NCI-H1048 (cell line): ENCODE data around the gene PLA2G4B.

Experiments used
- DNase-seq: peaks from one replicate; lab custom pipeline; 2025; lab: John Stamatoyannopoulos, UW

PLA2G4B gene

DNA sequence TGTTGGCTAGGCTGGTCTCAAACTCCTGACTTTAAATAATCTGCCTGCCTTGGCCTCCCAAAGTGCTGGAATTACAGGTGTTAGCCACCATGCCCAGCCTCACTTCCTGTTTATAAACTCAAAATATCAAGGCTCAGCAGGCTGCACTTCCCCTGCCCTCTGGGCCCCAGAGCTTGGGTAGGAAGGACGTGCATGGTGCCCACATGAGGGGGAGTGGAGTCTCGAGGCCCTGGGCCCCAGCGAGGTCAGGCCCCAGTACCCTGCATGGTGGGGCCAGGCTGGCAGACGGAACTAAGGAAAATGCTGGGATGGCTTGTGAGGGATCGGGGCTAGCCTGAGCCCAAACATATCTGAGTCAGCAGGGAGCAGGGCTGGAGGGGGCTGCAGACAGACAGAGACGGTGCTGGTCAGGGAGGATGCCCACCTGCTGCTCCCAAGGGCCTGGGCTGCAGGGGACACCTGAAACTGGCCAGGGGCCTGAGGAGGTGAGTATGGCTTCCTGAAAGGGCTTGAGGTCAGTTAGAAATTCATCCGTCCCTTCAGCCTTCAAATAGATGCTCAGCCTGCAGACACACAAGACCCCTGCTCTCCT, 50.1 kb downstream of the PLA2G4B start:
- DNase-seq = no peak

DNA sequence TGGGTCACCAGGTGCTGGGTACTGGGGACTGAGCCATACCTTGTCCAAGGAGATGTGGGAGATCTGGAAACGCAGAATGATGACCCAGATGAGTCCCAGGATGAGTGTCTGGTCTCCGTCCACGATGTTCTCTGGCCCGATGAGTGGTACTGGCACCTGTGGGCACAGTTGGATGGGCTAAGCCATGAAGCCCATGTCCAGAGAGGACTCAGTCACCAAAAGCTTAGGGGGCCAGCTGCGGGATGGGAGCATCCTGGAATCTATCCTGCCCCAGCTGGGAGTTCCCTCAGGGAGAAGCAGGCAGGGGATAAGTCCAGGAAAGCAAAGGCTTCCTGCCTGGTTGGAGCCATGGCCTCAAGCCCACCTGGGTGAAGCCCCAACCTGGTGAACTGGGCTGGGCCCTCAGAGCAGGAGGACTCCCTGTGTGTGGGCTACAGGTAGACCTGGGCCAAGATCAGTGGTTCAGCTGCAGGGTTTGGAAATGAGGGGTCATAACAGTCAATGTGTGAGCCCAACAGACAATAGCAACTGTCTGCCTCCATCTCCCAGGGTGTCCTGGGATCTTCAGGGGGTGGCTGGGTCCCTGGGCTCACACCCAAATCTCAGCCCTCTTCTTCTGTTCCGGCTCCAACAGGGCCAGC, 51.5 kb downstream of the PLA2G4B start:
- DNase-seq = no peak

DNA sequence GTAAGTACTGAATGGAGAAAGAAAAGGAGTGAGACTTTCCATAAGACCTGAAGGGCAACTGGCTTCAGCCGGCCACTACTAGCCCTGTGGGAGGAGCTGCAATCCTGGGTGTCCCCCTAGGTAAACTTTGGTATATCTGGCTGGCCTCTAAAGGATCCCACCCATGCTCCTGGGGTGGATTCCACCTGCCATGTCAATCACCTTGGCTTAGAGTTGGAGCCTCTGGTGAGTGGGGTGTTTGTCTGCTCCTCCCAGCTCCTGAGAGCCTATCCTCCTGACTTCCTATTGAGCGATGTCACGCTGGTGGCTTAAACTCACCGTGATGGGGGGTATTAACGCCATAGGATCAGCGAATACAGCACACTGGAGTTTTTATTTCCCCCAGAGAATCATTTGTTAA, 52.6 kb downstream of the PLA2G4B start:
- no peak for DNase-seq

DNA sequence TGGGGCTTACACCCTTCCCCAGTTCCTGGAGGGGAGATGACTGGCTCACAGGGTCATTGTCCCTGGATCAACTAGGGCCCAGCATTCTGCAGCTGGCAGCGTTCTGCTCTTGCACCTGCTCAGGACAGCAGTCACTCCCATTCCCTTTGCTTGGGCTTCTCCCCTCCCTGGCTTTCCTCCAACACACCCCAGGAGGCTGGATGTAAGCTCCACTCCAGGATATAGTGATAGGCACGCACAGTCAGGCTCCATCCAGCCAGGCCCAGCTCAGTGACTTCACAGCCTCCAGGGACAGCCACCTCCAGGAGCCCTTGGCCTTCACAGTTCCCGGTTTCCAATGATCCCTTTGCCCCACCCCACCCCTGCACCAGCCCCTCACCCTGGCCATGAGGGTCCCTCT, 53.3 kb downstream of the PLA2G4B start:
- DNase-seq = no peak

DNA sequence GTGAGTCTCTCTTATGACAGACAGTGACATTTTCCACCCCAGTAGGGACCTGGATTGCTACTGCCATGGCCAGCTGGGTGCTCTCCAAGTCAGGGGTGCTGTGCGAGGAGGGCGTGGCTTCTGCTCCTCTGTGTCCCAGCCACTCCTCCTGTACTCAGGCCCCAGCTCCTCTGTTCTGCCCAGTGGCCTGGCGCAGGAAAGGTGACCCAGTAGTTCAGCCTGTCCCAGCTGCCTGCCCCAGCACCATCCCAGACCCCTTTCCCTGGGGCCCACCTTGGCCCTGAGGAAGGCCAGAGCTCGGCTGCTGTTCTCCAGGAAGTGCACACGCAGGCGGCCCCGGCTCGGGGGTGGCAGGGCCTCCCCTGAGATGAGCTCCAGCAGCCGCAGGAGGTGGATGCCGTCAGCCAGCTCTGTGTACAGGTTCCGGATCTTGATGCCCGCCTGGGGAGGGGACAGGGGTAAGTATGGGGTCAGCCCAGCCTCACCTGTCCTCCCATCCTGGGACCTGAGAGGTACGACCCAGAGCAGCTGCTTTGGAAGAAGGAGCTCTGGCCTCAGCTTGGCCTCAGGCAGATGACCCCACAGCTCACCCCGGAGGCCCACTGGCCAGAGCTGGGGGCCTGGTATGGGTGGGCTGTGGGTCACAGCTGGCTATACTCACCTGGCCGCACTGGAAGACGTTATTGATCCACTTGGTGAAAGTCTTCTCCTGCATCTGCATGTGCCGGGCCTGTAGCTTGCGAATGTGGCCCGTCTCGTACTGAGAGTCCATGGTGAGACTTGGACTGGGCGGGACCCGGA, 54.2 kb downstream of the PLA2G4B start:
- no peak for DNase-seq

DNA sequence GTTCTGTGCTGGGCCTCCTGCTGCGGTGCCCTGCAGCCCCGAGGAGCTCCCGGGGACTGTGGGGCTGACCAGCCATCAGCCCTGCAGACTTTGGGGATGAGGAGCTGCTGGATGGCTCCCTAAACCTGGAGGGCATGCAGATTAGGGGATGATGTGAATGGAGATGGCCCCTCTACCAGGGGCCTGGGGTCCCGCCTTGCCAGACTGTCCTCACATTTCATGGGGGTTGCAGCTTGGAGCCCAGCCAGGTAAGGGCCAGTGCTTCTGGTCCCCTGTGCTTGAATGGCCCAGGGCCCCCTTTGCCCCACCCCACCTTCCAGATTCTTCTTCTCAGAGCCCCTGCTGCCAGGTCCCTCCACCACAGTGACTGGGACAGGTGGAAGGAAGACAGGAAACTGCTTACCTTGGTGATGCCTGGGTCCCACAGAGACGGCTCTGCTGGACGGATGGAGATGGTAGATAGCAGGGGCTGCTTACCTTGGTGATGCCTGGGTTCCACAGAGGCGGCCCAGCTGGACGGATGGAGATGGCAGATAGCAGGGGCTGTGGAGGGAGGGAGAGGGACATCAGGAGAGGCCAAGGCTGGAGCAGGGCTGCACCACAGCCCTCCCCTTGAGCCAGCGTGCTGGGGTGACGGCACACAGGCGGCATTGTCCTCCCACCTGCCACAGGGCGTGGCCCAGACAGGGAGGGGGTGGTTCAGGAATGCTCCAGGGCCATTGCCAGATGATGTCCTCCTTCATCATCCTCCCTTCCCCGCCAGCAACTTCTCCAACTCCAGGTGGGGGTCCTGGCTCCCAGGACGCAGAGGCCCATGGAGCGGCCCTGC, 55.0 kb downstream of the PLA2G4B start, which contains the start of gene SPTBN5:
TSS of gene SPTBN5 (minus strand) at position 632 of the 829 bp plus-strand sequence. CDS start at position 76, 556 bp downstream.
- DNase-seq = no peak

DNA sequence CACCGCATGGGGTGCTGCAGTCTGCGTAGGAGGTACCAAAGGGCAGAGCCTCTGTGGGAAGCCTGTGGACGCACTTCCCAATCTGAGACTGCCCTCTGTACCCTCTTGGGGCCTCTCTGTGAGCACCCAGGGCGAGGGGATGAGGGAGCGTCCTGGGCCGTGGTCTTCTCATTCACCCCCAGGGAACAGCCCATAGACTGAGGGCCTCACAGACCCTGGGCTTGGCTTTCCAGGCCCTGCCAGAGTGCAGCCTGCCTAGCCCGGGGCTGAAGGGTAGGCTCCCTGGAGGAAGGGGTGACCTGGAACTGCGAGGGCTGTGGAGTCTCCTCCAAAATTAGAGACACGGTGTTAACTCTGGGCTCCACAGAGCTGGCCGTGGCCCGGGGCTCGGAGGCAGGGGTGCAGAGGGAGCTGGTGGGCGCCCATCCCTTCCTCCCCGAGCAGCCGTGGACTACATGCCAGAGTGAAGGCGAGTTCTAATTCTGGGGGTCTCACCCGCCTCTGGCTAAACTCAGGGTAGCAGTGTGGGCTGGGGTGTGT, 55.7 kb downstream of the PLA2G4B start:
- no peak for DNase-seq

DNA sequence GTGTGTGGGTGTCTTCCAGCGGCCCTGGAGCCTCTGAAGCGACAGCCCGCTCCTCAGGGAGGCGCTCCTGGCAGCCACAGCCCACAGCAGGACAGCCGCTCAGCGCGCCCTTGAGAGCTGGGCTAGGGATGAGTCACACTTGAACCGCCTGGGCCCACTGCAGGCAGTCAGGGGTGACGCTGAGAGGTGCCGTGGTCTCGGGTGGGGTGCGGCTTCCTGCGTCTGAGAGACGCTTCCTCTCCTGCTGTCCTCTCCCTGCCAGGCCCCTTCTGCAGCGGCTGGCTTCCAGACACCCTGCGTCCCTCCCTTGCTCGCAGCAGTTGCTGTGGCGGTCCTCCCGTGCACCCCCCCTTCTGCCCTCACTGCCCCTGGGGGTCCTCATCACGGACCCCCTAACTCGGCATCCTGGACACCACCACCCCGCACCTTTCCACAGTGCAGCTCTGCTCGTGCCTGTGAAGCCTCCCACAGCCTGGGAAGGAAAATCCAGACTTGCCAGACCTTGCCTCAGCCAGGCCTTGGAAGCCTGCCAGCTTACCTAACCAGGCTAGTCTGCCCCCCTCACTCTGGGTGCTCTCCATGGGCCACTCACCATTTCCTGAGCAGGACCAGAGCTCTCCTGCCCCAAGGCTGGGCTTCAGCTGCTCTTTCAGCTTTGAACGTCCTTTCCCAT, 56.3 kb downstream of the PLA2G4B start:
- no peak for DNase-seq

DNA sequence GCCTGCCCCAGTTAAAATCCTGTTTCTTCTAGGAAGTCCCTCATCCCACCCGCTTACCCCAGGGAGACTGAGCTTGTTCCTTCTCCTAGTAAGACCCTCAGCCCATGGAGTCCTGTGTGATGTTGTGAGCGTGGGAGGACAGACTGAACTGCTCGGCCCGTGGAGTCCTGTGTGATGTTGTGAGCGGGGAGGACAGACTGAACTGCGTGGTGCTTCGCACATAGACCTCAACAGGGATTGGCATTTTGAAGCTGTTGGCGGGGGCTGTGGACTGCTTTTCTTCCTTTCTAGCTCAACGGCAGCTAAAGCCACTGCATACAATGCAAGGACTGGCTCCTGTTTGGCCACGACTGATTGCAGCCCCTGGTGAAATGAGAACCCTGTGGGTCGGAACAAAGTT, 56.8 kb downstream of the PLA2G4B start:
- DNase-seq = no peak

DNA sequence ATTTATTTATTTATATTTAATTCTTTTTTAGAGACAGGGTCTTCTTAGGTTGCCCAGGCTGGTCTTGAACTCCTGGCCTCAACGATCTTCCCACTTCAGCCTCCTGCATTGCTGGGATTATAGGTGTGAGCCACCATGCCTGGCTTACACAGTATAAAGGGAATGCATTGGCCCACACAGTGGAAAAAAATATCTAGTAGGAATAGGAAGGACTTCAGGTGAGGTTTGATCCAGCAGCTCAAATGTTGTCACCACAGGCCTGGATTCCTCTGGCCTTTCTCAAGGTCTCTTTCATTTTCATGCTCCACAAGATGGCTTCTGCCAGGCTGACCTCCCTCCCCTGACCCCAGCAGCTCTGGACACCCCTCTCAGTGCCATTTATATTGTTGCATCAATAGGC, 57.3 kb downstream of the PLA2G4B start:
- DNase-seq = no peak

DNA sequence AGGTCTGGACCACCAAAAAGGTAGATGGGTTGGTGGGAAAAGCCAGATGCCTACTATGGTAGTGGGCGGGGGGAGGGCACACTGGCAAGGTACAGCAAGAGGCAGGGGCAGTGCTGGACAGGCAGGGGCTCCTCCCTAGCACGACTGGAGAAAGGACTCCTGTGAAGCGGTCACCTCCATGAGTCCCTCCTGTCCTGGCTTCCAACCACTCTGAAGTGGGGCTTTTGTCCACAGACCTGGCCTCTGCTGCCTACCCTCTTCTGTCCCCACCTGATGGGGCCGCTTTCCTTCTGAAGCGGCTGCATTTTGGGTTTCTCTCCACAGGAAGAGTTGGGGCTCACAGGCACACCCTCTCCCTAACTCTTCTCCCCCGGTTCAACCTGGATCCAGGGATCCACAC, 57.9 kb downstream of the PLA2G4B start:
- no peak for DNase-seq

DNA sequence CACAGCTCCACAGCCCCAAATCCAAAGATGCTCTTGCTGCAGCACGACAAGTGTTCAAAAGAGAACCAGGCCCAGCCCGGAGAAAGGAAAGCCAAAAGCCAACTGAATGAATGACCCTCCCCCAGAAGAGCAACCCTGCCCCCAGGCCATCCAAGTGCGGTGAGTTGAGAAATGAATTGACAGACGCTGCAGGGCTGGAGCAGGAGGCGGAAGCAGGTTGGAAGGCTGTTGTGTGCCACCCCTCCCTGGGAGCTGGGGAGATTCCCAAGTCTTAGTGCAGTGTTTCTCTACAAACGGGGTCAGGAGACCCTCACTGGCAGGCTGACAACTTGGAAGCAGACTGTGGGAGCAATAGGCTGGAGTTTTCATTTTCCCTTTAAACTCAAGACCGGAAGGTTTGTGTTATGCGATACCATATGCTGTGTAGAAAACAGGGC, 58.7 kb downstream of the PLA2G4B start:
- DNase-seq = no peak
